ENCODE data around the gene SVOPL.

SVOPL gene, protein sequence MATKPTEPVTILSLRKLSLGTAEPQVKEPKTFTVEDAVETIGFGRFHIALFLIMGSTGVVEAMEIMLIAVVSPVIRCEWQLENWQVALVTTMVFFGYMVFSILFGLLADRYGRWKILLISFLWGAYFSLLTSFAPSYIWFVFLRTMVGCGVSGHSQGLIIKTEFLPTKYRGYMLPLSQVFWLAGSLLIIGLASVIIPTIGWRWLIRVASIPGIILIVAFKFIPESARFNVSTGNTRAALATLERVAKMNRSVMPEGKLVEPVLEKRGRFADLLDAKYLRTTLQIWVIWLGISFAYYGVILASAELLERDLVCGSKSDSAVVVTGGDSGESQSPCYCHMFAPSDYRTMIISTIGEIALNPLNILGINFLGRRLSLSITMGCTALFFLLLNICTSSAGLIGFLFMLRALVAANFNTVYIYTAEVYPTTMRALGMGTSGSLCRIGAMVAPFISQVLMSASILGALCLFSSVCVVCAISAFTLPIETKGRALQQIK

DNA sequence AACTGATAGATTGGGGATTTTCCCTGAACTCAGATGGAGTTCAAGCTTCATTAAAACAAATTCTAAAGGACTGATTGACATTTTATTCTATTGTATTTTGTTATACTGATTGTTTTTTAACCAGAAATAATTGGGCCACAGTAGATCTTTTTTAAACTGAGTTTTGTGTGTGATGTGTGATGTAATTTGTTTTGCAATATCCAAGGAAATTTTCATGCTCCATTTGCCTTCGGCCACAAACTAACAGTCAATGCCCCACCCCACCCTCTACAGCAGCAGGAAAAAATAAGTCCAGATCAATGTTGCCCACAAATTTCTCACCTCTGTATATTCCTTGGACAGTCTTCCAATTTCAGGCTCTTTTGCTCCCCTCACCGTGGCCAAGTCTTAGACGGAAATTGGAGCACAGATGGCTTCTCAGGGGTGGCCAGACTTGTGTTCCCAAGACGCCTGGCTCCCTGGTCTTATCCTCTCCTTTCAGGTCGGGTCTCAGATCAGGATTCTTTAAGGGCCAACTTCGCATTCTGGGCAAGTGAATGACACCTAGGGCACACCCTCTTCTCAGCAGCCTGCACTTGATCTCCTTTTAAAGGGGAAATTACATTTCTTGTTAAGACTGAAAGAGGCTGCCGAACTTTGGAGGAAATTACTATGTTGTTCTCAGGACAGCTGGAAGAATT lies at the start of gene SVOPL:
SVOPL (minus strand) TSS at position 506 of the 680 bp plus-strand sequence. CDS start 22,317 bp downstream, outside the sequence.
- no peak within 1 kb of the TSS for H3K4me3 ChIP-seq (ENCODE audit: low read length)
- TF ChIP-seq, protein P1, sequence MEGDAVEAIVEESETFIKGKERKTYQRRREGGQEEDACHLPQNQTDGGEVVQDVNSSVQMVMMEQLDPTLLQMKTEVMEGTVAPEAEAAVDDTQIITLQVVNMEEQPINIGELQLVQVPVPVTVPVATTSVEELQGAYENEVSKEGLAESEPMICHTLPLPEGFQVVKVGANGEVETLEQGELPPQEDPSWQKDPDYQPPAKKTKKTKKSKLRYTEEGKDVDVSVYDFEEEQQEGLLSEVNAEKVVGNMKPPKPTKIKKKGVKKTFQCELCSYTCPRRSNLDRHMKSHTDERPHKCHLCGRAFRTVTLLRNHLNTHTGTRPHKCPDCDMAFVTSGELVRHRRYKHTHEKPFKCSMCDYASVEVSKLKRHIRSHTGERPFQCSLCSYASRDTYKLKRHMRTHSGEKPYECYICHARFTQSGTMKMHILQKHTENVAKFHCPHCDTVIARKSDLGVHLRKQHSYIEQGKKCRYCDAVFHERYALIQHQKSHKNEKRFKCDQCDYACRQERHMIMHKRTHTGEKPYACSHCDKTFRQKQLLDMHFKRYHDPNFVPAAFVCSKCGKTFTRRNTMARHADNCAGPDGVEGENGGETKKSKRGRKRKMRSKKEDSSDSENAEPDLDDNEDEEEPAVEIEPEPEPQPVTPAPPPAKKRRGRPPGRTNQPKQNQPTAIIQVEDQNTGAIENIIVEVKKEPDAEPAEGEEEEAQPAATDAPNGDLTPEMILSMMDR (IDR thresholded peaks at IDR 0.05; ENCODE audit: insufficient read depth, low read depth, low read length, missing control alignments), result no peak
- DNase-seq (ENCODE audit: low read depth), result no peak

DNA sequence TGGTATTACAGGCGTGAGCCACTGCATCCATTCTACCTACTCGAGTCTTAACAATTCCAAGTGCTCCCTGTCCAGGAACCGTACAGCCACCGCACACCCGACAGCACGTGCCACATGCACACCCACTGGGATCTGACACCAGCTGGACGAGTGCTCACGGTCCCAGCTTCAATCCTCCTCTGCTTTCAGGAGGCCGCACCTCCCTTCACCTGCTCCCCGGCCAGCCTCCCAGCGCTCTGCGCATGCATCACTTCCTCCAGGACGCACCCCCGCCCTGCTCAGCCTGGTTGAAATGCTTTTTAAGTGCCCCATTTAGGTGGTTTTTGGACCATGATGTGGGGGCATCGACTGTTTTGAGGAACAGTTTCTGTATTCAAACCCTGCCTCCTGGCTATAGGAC lies 49.3 kb upstream of the SVOPL start:
- no peak for DNase-seq (ENCODE audit: low read depth)
- no peak overlapping the region for H3K4me3 ChIP-seq (ENCODE audit: low read length)
- TF ChIP-seq, protein P1 (IDR thresholded peaks at IDR 0.05; ENCODE audit: insufficient read depth, low read depth, low read length, missing control alignments), result no peak

DNA sequence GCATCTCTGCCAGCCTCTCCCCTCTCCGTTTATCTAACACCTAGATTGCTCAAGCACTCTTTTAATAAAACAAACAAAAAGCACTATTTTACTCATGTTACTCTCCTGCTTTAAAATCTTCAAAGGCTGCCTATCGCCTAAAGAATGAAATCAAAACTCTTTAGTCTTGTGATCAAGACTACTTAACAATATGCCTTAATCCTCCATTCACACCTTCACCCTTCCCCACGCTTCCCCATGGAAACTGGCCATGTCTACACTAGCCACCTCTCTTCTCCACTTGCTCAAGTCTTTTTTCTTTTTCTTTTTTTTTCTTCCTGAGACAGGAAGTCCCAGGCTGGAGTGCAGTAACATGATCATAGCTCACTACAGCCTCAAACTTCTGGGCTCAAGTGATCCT lies 48.8 kb upstream of the SVOPL start:
- no peak overlapping the region for H3K4me3 ChIP-seq (ENCODE audit: low read length)
- DNase-seq (ENCODE audit: low read depth), result no peak
- TF ChIP-seq, protein P1 (IDR thresholded peaks at IDR 0.05; ENCODE audit: insufficient read depth, low read depth, low read length, missing control alignments), result no peak

DNA sequence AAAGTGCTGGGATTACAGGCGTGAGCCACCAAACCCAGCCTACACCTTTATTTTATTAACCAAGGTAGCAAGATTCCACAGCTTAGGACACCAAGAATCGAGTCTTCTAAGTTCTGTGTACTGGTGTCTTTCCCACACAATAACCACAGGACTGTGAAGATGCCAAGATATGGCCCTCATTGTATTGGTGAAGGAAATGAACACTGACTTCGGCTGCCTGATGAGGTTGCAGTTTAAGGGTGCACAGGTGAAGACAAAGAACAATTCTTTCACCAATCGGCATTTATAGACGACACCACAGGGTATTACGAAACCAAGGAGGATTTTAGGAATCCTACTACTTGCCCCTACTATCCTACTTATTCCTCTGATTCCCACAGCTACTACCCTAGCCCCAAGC lies 47.5 kb upstream of the SVOPL start:
- TF ChIP-seq, protein P1 (IDR thresholded peaks at IDR 0.05; ENCODE audit: insufficient read depth, low read depth, low read length, missing control alignments), result no peak
- no peak for DNase-seq (ENCODE audit: low read depth)
- no peak overlapping the region for H3K4me3 ChIP-seq (ENCODE audit: low read length)

DNA sequence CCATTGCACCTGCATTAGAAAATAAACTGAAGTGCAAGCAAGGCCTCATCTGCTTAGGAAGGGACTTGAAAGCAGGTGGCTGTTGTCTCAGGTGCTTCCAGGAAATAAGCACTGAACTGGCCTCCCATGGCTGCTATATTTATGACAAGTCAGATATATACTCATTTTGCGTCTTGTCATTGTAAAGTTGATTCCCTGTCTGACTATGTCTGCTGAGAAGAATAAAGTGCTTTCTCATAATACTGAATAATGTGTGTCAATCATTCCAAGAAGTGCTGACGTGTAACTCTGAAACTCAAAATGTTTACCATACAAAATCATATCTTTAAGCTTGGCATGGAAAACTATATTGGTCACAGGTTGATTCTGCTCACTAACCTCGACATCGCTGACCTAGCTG lies 44.9 kb upstream of the SVOPL start:
- H3K4me3 ChIP-seq (ENCODE audit: low read length), result no peak overlapping the region
- no peak for DNase-seq (ENCODE audit: low read depth)
- TF ChIP-seq, protein P1 (IDR thresholded peaks at IDR 0.05; ENCODE audit: insufficient read depth, low read depth, low read length, missing control alignments), result no peak

DNA sequence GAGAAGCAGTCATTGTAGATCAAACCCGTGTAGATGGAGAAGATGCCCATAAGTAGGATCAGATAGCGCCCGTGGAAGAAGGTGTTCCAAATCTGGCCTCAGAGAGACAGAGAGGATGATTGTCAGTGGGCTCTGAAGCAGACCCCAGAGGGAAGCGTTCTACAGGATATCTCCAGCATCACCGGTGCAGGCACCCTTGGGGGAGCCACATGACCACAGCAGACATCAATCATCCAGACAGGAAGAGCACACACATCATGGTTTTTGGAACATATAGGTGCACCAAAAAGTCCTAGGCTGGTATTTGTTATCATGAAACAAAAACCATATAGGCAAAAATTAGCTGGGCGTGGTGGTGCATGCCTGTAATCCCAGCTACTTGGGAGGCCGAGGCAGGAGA lies 44.0 kb upstream of the SVOPL start:
- DNase-seq (ENCODE audit: low read depth), result no peak
- TF ChIP-seq, protein P1 (IDR thresholded peaks at IDR 0.05; ENCODE audit: insufficient read depth, low read depth, low read length, missing control alignments), result no peak
- H3K4me3 ChIP-seq (ENCODE audit: low read length), result no peak overlapping the region

Data from epithelial cell of esophagus (primary cell).